ENCODE data around the gene COL20A1. TPM values are rescaled to one million over a fixed set of nuclear protein-coding genes. Genes with fewer than 3 reads are reported as not detected.

The COL20A1 gene
- total and polyA plus RNA-seq, 2 donors (not counting 1 experiment from before 2014, with no cell fraction given): not detected

GRCh38 chr20:63295846-63296245, 2.9 kb downstream of the COL20A1 start:
- TF ChIP-seq EZH2 (IDR thresholded peaks at IDR 0.05; ENCODE audit: low read length, missing control alignments): no peak
- TF ChIP-seq, protein P1, sequence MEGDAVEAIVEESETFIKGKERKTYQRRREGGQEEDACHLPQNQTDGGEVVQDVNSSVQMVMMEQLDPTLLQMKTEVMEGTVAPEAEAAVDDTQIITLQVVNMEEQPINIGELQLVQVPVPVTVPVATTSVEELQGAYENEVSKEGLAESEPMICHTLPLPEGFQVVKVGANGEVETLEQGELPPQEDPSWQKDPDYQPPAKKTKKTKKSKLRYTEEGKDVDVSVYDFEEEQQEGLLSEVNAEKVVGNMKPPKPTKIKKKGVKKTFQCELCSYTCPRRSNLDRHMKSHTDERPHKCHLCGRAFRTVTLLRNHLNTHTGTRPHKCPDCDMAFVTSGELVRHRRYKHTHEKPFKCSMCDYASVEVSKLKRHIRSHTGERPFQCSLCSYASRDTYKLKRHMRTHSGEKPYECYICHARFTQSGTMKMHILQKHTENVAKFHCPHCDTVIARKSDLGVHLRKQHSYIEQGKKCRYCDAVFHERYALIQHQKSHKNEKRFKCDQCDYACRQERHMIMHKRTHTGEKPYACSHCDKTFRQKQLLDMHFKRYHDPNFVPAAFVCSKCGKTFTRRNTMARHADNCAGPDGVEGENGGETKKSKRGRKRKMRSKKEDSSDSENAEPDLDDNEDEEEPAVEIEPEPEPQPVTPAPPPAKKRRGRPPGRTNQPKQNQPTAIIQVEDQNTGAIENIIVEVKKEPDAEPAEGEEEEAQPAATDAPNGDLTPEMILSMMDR (conservative IDR thresholded peaks at IDR 0.05 in 1 of 2, IDR thresholded peaks at IDR 0.05 in 1 of 2; ENCODE audit: low read depth in 1 of 2, low read length in 2 of 2): no peak
- no peak for DNase-seq (ENCODE audit: low read depth in 2 of 2)
- H3K79me2 ChIP-seq (ENCODE audit: control insufficient read depth, insufficient read depth, low read length): no peaks in the 10 kb centered on the region

GRCh38 chr20:63296531-63297299, 3.7 kb downstream of the COL20A1 start:
- Histone ChIP-seq H4K20me1 (ENCODE audit: control insufficient read depth, extremely low read depth, insufficient read depth, low read length) (no peaks in the 10 kb centered on the region), H3K9ac (ENCODE audit: insufficient read depth, low read length) (no peak overlapping the region), H2AFZ (ENCODE audit: low read length) (no peak overlapping the region), H3K79me2 (ENCODE audit: control insufficient read depth, insufficient read depth, low read length) (no peaks in the 10 kb centered on the region), H3K4me3 (replicated peaks in 1 of 4; ENCODE audit: control extremely low read depth in 1 of 4, insufficient read depth in 1 of 4, low read depth in 3 of 4, low read length in 4 of 4) (no peak overlapping the region), H3K27me3 (ENCODE audit: control insufficient read depth, insufficient read depth, low read length) (peaks cover 11% of the 10 kb centered on the region), H3K36me3 (ENCODE audit: control insufficient read depth, insufficient read depth, low read length) (no peaks in the 10 kb centered on the region), H3K27ac (ENCODE audit: insufficient read depth, low read length) (no peak overlapping the region), H3K4me2 (ENCODE audit: extremely low read depth, insufficient read depth, low read length) (no peak overlapping the region), H3K4me1 (ENCODE audit: control insufficient read depth, extremely low read depth, insufficient read depth, low read length) (no peaks in the 10 kb centered on the region), H3K9me3 (ENCODE audit: control insufficient read depth, insufficient read depth, low read depth, low read length) (no peaks in the 10 kb centered on the region)
- no peak for DNase-seq (ENCODE audit: low read depth in 2 of 2)
- no peak for TF ChIP-seq EZH2 (IDR thresholded peaks at IDR 0.05; ENCODE audit: low read length, missing control alignments)

More at GRCh38 chr20:63295846-63296245, 2.9 kb downstream of the COL20A1 start:
- no peak overlapping the region for H3K27ac ChIP-seq (ENCODE audit: insufficient read depth, low read length)
- H3K4me3 ChIP-seq (replicated peaks in 1 of 4; ENCODE audit: control extremely low read depth in 1 of 4, insufficient read depth in 1 of 4, low read depth in 3 of 4, low read length in 4 of 4): no peak overlapping the region
- no peaks in the 10 kb centered on the region for H4K20me1 ChIP-seq (ENCODE audit: control insufficient read depth, extremely low read depth, insufficient read depth, low read length)
- H3K27me3 ChIP-seq (ENCODE audit: control insufficient read depth, insufficient read depth, low read length): peaks cover 11% of the 10 kb centered on the region
- no peaks in the 10 kb centered on the region for H3K9me3 ChIP-seq (ENCODE audit: control insufficient read depth, insufficient read depth, low read depth, low read length)
- no peak overlapping the region for H3K4me2 ChIP-seq (ENCODE audit: extremely low read depth, insufficient read depth, low read length)
- H2AFZ ChIP-seq (ENCODE audit: low read length): no peak overlapping the region
- no peak overlapping the region for H3K9ac ChIP-seq (ENCODE audit: insufficient read depth, low read length)
- no peaks in the 10 kb centered on the region for H3K4me1 ChIP-seq (ENCODE audit: control insufficient read depth, extremely low read depth, insufficient read depth, low read length)
- no peaks in the 10 kb centered on the region for H3K36me3 ChIP-seq (ENCODE audit: control insufficient read depth, insufficient read depth, low read length)

DNA sequence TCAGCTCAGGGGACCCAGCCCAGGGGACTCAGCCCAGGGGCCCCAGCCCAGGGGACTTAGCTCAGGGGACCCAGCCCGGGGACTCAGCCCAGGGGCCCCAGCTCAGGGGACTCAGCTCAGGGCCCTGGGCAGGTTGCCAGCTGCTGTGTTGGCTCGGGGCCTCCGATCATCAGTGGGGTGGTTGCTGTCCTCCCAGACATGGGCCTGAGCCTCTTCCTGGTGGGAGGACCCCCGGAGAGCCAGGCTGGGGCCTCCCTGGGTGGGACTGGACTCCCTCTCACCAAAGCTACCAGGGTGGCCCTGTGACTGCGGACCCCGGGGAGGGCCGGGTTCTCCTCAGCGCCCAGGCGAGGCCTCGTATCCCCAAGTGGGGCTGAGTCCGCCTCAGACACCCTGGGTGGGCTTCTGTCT, 4.4 kb downstream of the COL20A1 start:
- H3K4me1 ChIP-seq (ENCODE audit: control insufficient read depth, extremely low read depth, insufficient read depth, low read length): no peaks in the 10 kb centered on the region
- no peak for DNase-seq (ENCODE audit: low read depth in 2 of 2)
- H3K36me3 ChIP-seq (ENCODE audit: control insufficient read depth, insufficient read depth, low read length): no peaks in the 10 kb centered on the region
- H2AFZ ChIP-seq (ENCODE audit: low read length): no peak overlapping the region
- TF ChIP-seq, protein P1 (conservative IDR thresholded peaks at IDR 0.05 in 1 of 2, IDR thresholded peaks at IDR 0.05 in 1 of 2; ENCODE audit: low read depth in 1 of 2, low read length in 2 of 2): no peak
- TF ChIP-seq EZH2 (IDR thresholded peaks at IDR 0.05; ENCODE audit: low read length, missing control alignments): no peak
- no peak overlapping the region for H3K4me3 ChIP-seq (replicated peaks in 1 of 4; ENCODE audit: control extremely low read depth in 1 of 4, insufficient read depth in 1 of 4, low read depth in 3 of 4, low read length in 4 of 4)
- no peak overlapping the region for H3K4me2 ChIP-seq (ENCODE audit: extremely low read depth, insufficient read depth, low read length)
- no peaks in the 10 kb centered on the region for H3K9me3 ChIP-seq (ENCODE audit: control insufficient read depth, insufficient read depth, low read depth, low read length)
- no peak overlapping the region for H3K27ac ChIP-seq (ENCODE audit: insufficient read depth, low read length)
- peaks cover 11% of the 10 kb centered on the region for H3K27me3 ChIP-seq (ENCODE audit: control insufficient read depth, insufficient read depth, low read length)
- no peak overlapping the region for H3K9ac ChIP-seq (ENCODE audit: insufficient read depth, low read length)
- no peaks in the 10 kb centered on the region for H4K20me1 ChIP-seq (ENCODE audit: control insufficient read depth, extremely low read depth, insufficient read depth, low read length)
- no peaks in the 10 kb centered on the region for H3K79me2 ChIP-seq (ENCODE audit: control insufficient read depth, insufficient read depth, low read length)

All from fibroblast of lung (primary cell).